ENCODE measurements around the gene RNF11. TPM values are rescaled to one million over a fixed set of nuclear protein-coding genes. Genes with fewer than 3 reads are reported as not detected.

RNF11 gene
- total RNA-seq, 2 donors from 2014 or later = 75.1 to 81.5 TPM

GRCh38 chr1:51241119-51241518 lies 5.0 kb downstream of the RNF11 start:
- no peak for TF ChIP-seq CTCF (IDR thresholded peaks at IDR 0.05)
- TF ChIP-seq POLR2A (IDR thresholded peaks at IDR 0.05) = no peak
- TF ChIP-seq POLR2AphosphoS5 (IDR thresholded peaks at IDR 0.05) = no peak
- WGBS = 54% methylated on average over 1 of the region's 1 CpG
- intact Hi-C loops (cut with DNase I) = no loop called here

GRCh38 chr1:51242546-51242945 lies 6.5 kb downstream of the RNF11 start:
- Histone ChIP-seq H3K27ac (no peak overlapping the region), H3K4me1 (replicated peaks) (no peaks in the 10 kb centered on the region), H3K4me3 (no peak overlapping the region), H3K9me3 (no peaks in the 10 kb centered on the region), H3K36me3 (no peaks in the 10 kb centered on the region), H3K27me3 (replicated peaks; ENCODE audit: insufficient read depth) (no peaks in the 10 kb centered on the region)
- 88% methylated on average over 4 of the region's 4 CpGs for WGBS
- DNase-seq (ENCODE audit: low spot score) = no peak
- TF ChIP-seq POLR2AphosphoS5 (IDR thresholded peaks at IDR 0.05) (no peak), POLR2A (IDR thresholded peaks at IDR 0.05) (no peak), CTCF (IDR thresholded peaks at IDR 0.05) (no peak)
- intact Hi-C loops (cut with DNase I) = no loop called here

More at GRCh38 chr1:51241119-51241518, 5.0 kb downstream of the RNF11 start:
- no peak for DNase-seq (ENCODE audit: low spot score)
- Histone ChIP-seq H3K27me3 (replicated peaks; ENCODE audit: insufficient read depth) (no peaks in the 10 kb centered on the region), H3K4me1 (replicated peaks) (no peaks in the 10 kb centered on the region), H3K27ac (no peak overlapping the region), H3K4me3 (no peak overlapping the region), H3K36me3 (no peaks in the 10 kb centered on the region), H3K9me3 (no peaks in the 10 kb centered on the region)

GRCh38 chr1:51247022-51247421 lies 10.9 kb downstream of the RNF11 start:
- DNase-seq (ENCODE audit: low spot score) = no peak
- Histone ChIP-seq H3K36me3 (no peaks in the 10 kb centered on the region), H3K4me3 (no peak overlapping the region), H3K27me3 (replicated peaks; ENCODE audit: insufficient read depth) (no peaks in the 10 kb centered on the region), H3K9me3 (no peaks in the 10 kb centered on the region), H3K4me1 (replicated peaks) (no peaks in the 10 kb centered on the region), H3K27ac (no peak overlapping the region)
- intact Hi-C loops (cut with DNase I) = no loop called here
- 95% methylated on average over 2 of the region's 2 CpGs for WGBS
- no peak for TF ChIP-seq CTCF (IDR thresholded peaks at IDR 0.05)
- TF ChIP-seq POLR2AphosphoS5 (IDR thresholded peaks at IDR 0.05) = no peak
- TF ChIP-seq POLR2A (IDR thresholded peaks at IDR 0.05) = no peak

- intact Hi-C loops (cut with DNase I) = no loop called here
These were observed 11.4 kb downstream of the RNF11 start for GRCh38 chr1:51247499-51247898.

More at GRCh38 chr1:51247499-51247898, 11.4 kb downstream of the RNF11 start:
- DNase-seq (ENCODE audit: low spot score) = no peak
- H3K4me3 ChIP-seq = no peak overlapping the region
- WGBS = 65% methylated on average over 1 of the region's 1 CpG
- no peak overlapping the region for H3K27ac ChIP-seq
- no peaks in the 10 kb centered on the region for H3K4me1 ChIP-seq (replicated peaks)
- no peaks in the 10 kb centered on the region for H3K9me3 ChIP-seq
- H3K36me3 ChIP-seq = no peaks in the 10 kb centered on the region
- H3K27me3 ChIP-seq (replicated peaks; ENCODE audit: insufficient read depth) = no peaks in the 10 kb centered on the region
- TF ChIP-seq POLR2A (IDR thresholded peaks at IDR 0.05) (no peak), CTCF (IDR thresholded peaks at IDR 0.05) (no peak), POLR2AphosphoS5 (IDR thresholded peaks at IDR 0.05) (no peak)

All from prostate gland (tissue), 2 donors.